ENCODE results near the gene RASA4B. TPM values are rescaled to one million over a fixed set of nuclear protein-coding genes. Genes with fewer than 3 reads are reported as not detected.
"Not testable (repeated sequence)": the region's sequence is repeated elsewhere in the genome, so short reads cannot be mapped to it uniquely, and the experiment has no call there.

The RASA4B gene
- total RNA-seq, 1 donor from 2014 or later, result 12.3 TPM

GRCh38 chr7:102479982-102480637 is 37.5 kb downstream of the RASA4B start:
- H3K4me3 Mint-ChIP-seq (ENCODE audit: unreplicated experiment); H3K9me3 Mint-ChIP-seq (ENCODE audit: low read depth); H3K36me3 Mint-ChIP-seq (ENCODE audit: low read depth); H3K27ac Mint-ChIP-seq (ENCODE audit: unreplicated experiment); H3K4me1 Mint-ChIP-seq (ENCODE audit: low read depth); H3K27me3 Mint-ChIP-seq (ENCODE audit: low read depth): not testable (repeated sequence)
- DNase-seq (ENCODE audit: low spot score), result peak; percentile 3
- peak; percentile 64 for TF ChIP-seq CTCF (IDR thresholded peaks at IDR 0.05)

- H3K4me1 Mint-ChIP-seq (ENCODE audit: low read depth); H3K27ac Mint-ChIP-seq (ENCODE audit: unreplicated experiment); DNase-seq (ENCODE audit: low spot score); H3K9me3 Mint-ChIP-seq (ENCODE audit: low read depth); H3K4me3 Mint-ChIP-seq (ENCODE audit: unreplicated experiment); H3K36me3 Mint-ChIP-seq (ENCODE audit: low read depth); H3K27me3 Mint-ChIP-seq (ENCODE audit: low read depth): not testable (repeated sequence)
Observed at GRCh38 chr7:102479209-102479584, 38.4 kb downstream of the RASA4B start.

- peak; percentile 44 for DNase-seq (ENCODE audit: low spot score)
- TF ChIP-seq CTCF (IDR thresholded peaks at IDR 0.05), result peak; percentile 53
- not testable (repeated sequence) for H3K9me3 Mint-ChIP-seq (ENCODE audit: low read depth); H3K27me3 Mint-ChIP-seq (ENCODE audit: low read depth); H3K36me3 Mint-ChIP-seq (ENCODE audit: low read depth); H3K4me1 Mint-ChIP-seq (ENCODE audit: low read depth)
- Mint-ChIP-seq H3K4me3 (ENCODE audit: unreplicated experiment) (peak within 1 kb of the TSS; percentile 80), H3K27ac (ENCODE audit: unreplicated experiment) (peak within 1 kb of the TSS; percentile 45)
Observed at GRCh38 chr7:102478314-102479208, 39.0 kb downstream of the RASA4B start, which contains the start of gene POLR2J. POLR2J (minus strand) TSS chr7:102478922; CDS start chr7:102478860, 62 bp downstream.

GRCh38 chr7:102474736-102475435 is 42.7 kb downstream of the RASA4B start:
- not testable (repeated sequence) for H3K36me3 Mint-ChIP-seq (ENCODE audit: low read depth); H3K4me3 Mint-ChIP-seq (ENCODE audit: unreplicated experiment); H3K27me3 Mint-ChIP-seq (ENCODE audit: low read depth); H3K27ac Mint-ChIP-seq (ENCODE audit: unreplicated experiment); H3K4me1 Mint-ChIP-seq (ENCODE audit: low read depth); H3K9me3 Mint-ChIP-seq (ENCODE audit: low read depth)
- peak; percentile 56 for DNase-seq (ENCODE audit: low spot score)

GRCh38 chr7:102474116-102474515 is 43.5 kb downstream of the RASA4B start:
- DNase-seq (ENCODE audit: low spot score), result peak; percentile 13
- H3K27ac Mint-ChIP-seq (ENCODE audit: unreplicated experiment), result not testable (repeated sequence)

GRCh38 chr7:102473271-102473991 is 44.1 kb downstream of the RASA4B start:
- no peak for TF ChIP-seq CTCF (IDR thresholded peaks at IDR 0.05)
- Mint-ChIP-seq H3K27me3 (ENCODE audit: low read depth) (no peaks in the 10 kb centered on the region), H3K4me1 (ENCODE audit: low read depth) (no peaks in the 10 kb centered on the region), H3K36me3 (ENCODE audit: low read depth) (peaks cover 5% of the 10 kb centered on the region), H3K27ac (ENCODE audit: unreplicated experiment) (no peak overlapping the region), H3K4me3 (ENCODE audit: unreplicated experiment) (no peak overlapping the region), H3K9me3 (ENCODE audit: low read depth) (no peaks in the 10 kb centered on the region)
- peak; percentile 86 for DNase-seq (ENCODE audit: low spot score)

More at GRCh38 chr7:102474116-102474515, 43.5 kb downstream of the RASA4B start:
- not testable (repeated sequence) for H3K4me3 Mint-ChIP-seq (ENCODE audit: unreplicated experiment); H3K27me3 Mint-ChIP-seq (ENCODE audit: low read depth); H3K9me3 Mint-ChIP-seq (ENCODE audit: low read depth); H3K4me1 Mint-ChIP-seq (ENCODE audit: low read depth); H3K36me3 Mint-ChIP-seq (ENCODE audit: low read depth)

All from chondrocyte (in vitro differentiated cells).